ENCODE data around the gene TET1. TPM values are rescaled to one million over a fixed set of nuclear protein-coding genes. Genes with fewer than 3 reads are reported as not detected.
A peak's percentile ranks its signal among the peaks of the same experiment; 100 is the strongest.

Gene TET1
- polyA plus RNA-seq, 3 donors, result 0.01 to 0.08 (median 0.06) TPM

- Histone ChIP-seq H3K9ac (ENCODE audit: insufficient read depth, low read length, poor library complexity, severe bottlenecking) (no peak overlapping the region), H3K27me3 (ENCODE audit: control insufficient read depth in 2 of 2, insufficient read depth in 2 of 2, low read length in 2 of 2) (no peaks in the 10 kb centered on the region), H2AFZ (ENCODE audit: insufficient read depth, low read depth, low read length, poor library complexity, severe bottlenecking) (no peak overlapping the region), H3K27ac (ENCODE audit: low read depth in 1 of 2, low read length in 2 of 2) (no peak overlapping the region), H4K20me1 (ENCODE audit: insufficient read depth, low read length) (no peaks in the 10 kb centered on the region), H3K9me3 (replicated peaks in 1 of 2; ENCODE audit: control insufficient read depth in 1 of 2, insufficient read depth in 1 of 2, low read length in 2 of 2) (no peaks in the 10 kb centered on the region), H3K36me3 (replicated peaks in 1 of 2; ENCODE audit: control insufficient read depth in 1 of 2, insufficient read depth in 2 of 2, low read length in 2 of 2) (no peaks in the 10 kb centered on the region), H3K4me3 (replicated peaks in 1 of 3; ENCODE audit: low read depth in 2 of 3, low read length in 3 of 3) (no peak overlapping the region), H3K79me2 (ENCODE audit: insufficient read depth, low read length) (peaks cover 14% of the 10 kb centered on the region), H3K4me1 (ENCODE audit: control insufficient read depth in 1 of 2, insufficient read depth in 2 of 2, low read length in 2 of 2) (peaks cover 8% of the 10 kb centered on the region in 2 donors), H3K4me2 (replicated peaks; ENCODE audit: extremely low read depth, low read length, poor library complexity, severe bottlenecking) (no peak overlapping the region)
- no peak overlapping the region for H3K27ac Mint-ChIP-seq
- WGBS (ENCODE audit: insufficient coverage), result 100% methylated on average over 2 of the region's 3 CpGs
- intact Hi-C loops (cut with micrococcal nuclease), result no loop called here
- TF ChIP-seq CTCF (IDR thresholded peaks at IDR 0.05), result no peak
- DNase-seq, result no peak
- H3K4me3 Mint-ChIP-seq, result no peak overlapping the region
- peaks cover 3 to 13% (median 8%) of the 10 kb centered on the region in 3 donors for H3K27me3 Mint-ChIP-seq (ENCODE audit: low read depth in 3 of 3)
- H3K4me1 Mint-ChIP-seq, result peaks cover 6% of the 10 kb centered on the region
- H3K36me3 Mint-ChIP-seq, result peaks cover 0 to 2% of the 10 kb centered on the region in 2 donors
- peaks cover 0 to 11% (median 3%) of the 10 kb centered on the region in 7 donors for H3K9me3 Mint-ChIP-seq
Measured at GRCh38 chr10:68717435-68717834, 157.3 kb downstream of the TET1 start.

- H3K27ac ChIP-seq (ENCODE audit: low read depth in 1 of 2, low read length in 2 of 2), result peak within 1 kb of the TSS; percentile 92 to 93
- peak within 1 kb of the TSS; percentile 96 to 98 for H3K4me3 Mint-ChIP-seq
- H3K36me3 Mint-ChIP-seq, result peaks cover 19 to 27% of the 10 kb centered on the region in 2 donors
- H3K9me3 Mint-ChIP-seq, result peaks cover 0 to 8% (median 3%) of the 10 kb centered on the region in 7 donors
- no peaks in the 10 kb centered on the region for H4K20me1 ChIP-seq (ENCODE audit: insufficient read depth, low read length)
- TF ChIP-seq CTCF (IDR thresholded peaks at IDR 0.05), result no peak
- H3K4me2 ChIP-seq (replicated peaks; ENCODE audit: extremely low read depth, low read length, poor library complexity, severe bottlenecking), result peak within 1 kb of the TSS; percentile 74
- H3K79me2 ChIP-seq (ENCODE audit: insufficient read depth, low read length), result peaks cover 41% of the 10 kb centered on the region
- peak; percentile 98 to 99 (median 98) for DNase-seq
- peaks cover 10% of the 10 kb centered on the region for H3K4me1 Mint-ChIP-seq
- peak within 1 kb of the TSS; percentile 96 to 99 (median 98) for H3K27ac Mint-ChIP-seq
- H3K4me3 ChIP-seq (replicated peaks in 1 of 3; ENCODE audit: low read depth in 2 of 3, low read length in 3 of 3), result peak within 1 kb of the TSS; percentile 87 to 95 (median 89)
- peaks cover 3 to 8% (median 5%) of the 10 kb centered on the region in 3 donors for H3K27me3 Mint-ChIP-seq (ENCODE audit: low read depth in 3 of 3)
- H3K36me3 ChIP-seq (replicated peaks in 1 of 2; ENCODE audit: control insufficient read depth in 1 of 2, insufficient read depth in 2 of 2, low read length in 2 of 2), result peaks cover 11 to 27% of the 10 kb centered on the region in 2 donors
- no peaks in the 10 kb centered on the region for H3K27me3 ChIP-seq (ENCODE audit: control insufficient read depth in 2 of 2, insufficient read depth in 2 of 2, low read length in 2 of 2)
- H2AFZ ChIP-seq (ENCODE audit: insufficient read depth, low read depth, low read length, poor library complexity, severe bottlenecking), result peak within 1 kb of the TSS; percentile 93
- peak within 1 kb of the TSS; percentile 96 for H3K9ac ChIP-seq (ENCODE audit: insufficient read depth, low read length, poor library complexity, severe bottlenecking)
- peaks cover 11% of the 10 kb centered on the region in 2 donors for H3K4me1 ChIP-seq (ENCODE audit: control insufficient read depth in 1 of 2, insufficient read depth in 2 of 2, low read length in 2 of 2)
- under 1% methylated on average over 65 of the region's 72 CpGs for WGBS (ENCODE audit: insufficient coverage)
- intact Hi-C loops (cut with micrococcal nuclease), result loop anchor here in 1 of 2 donors (5.0 to 10.0 kb wide), 3 partner anchors 181 to 836 kb away; partner anchors contain the start of genes DDX50, SIRT1 and SLC25A16
- H3K9me3 ChIP-seq (replicated peaks in 1 of 2; ENCODE audit: control insufficient read depth in 1 of 2, insufficient read depth in 1 of 2, low read length in 2 of 2), result no peaks in the 10 kb centered on the region
Measured at GRCh38 chr10:68720793-68721672, 160.9 kb downstream of the TET1 start, which contains the start of gene CCAR1. Gene CCAR1, plus strand, starts transcription at chr10:68721239. Its CDS starts 1,266 bp downstream, at chr10:68722505.

Data from CD14-positive monocyte (primary cell).